Heart left ventricle (tissue), 16 donors: ENCODE data around the gene UBE3B. TPM values are rescaled to one million over a fixed set of nuclear protein-coding genes. Genes with fewer than 3 reads are reported as not detected.

Experiments
- ATAC-seq, 4 donors: fragments of 200-7000 bp; cut with Tn5 transposase; one replicate each; pipeline ENCODE4 v1.9.1; 2020 to 2022; ENCODE audit warnings: moderate library complexity in 4 of 4, mild to moderate bottlenecking in 3 of 4, moderate number of reproducible peaks in 1 of 4
- DNase-seq, 5 donors: peaks; one replicate each; pipeline ENCODE4 v3.0.0-alpha.2; 2020
- H3K27ac ChIP-seq, 12 donors: fragments of 200-600 bp; sonication (generic) in 4 of 12; one replicate each; pipeline versions ENCODE4 v1.5.0 to v1.8.0; 2016 to 2022; ENCODE audit warnings: mild to moderate bottlenecking in 2 of 12
- H3K27me3 ChIP-seq, 9 donors: fragments of 200-600 bp; sonication (generic) in 2 of 9; one replicate each; pipeline versions ENCODE4 v1.5.1 to v1.8.0; 2016 to 2022; ENCODE audit warnings: mild to moderate bottlenecking in 3 of 9
- H3K36me3 ChIP-seq, 9 donors: fragments of 200-600 bp; sonication (generic) in 2 of 9; one replicate each; pipeline versions ENCODE4 v1.5.0 to v1.8.0; 2018 to 2022; ENCODE audit warnings: mild to moderate bottlenecking in 2 of 9
- H3K4me1 ChIP-seq, 12 donors: fragments of 200-600 bp; sonication (generic) in 4 of 12; one replicate each; pipeline versions ENCODE4 v1.5.0 to v1.8.0; 2016 to 2022; ENCODE audit warnings: mild to moderate bottlenecking in 3 of 12
- H3K4me3 ChIP-seq, 12 donors: fragments of 200-600 bp; sonication (generic) in 4 of 12; one replicate each; pipeline versions ENCODE4 v1.5.0 to v1.8.0; 2017 to 2022; ENCODE audit warnings: mild to moderate bottlenecking in 9 of 12, moderate library complexity in 4 of 12
- H3K9me3 ChIP-seq, 12 donors: fragments of 200-600 bp; sonication (generic) in 4 of 12; one replicate each; pipeline versions ENCODE4 v1.5.0 to v1.8.0; 2016 to 2022; ENCODE audit warnings: mild to moderate bottlenecking in 1 of 12
- CTCF ChIP-seq, 12 donors: fragments of 200-600 bp; sonication (generic) in 4 of 12; IDR thresholded peaks; one replicate each; pipeline versions ENCODE4 v1.5.0 to v1.8.0; 2018 to 2022; ENCODE audit warnings: antibody characterized with exemption in 12 of 12, mild to moderate bottlenecking in 5 of 12
- POLR2A ChIP-seq, 2 donors: fragments of 450-650 bp; IDR thresholded peaks; one replicate each; pipeline ENCODE4 v1.6.1; 2017; ENCODE audit warnings: antibody characterized with exemption in 2 of 2, mild to moderate bottlenecking in 2 of 2, moderate library complexity in 2 of 2
- WGBS, 4 donors: extraction: QIAGEN DNeasy Blood & Tissue Kit in 2 of 4; methylation state at CpG; one replicate each; pipeline versions ENCODE4 v1.1.5 to v1.1.7; 2013 to 2018; 5-methylcytosine and 5-hydroxymethylcytosine counted together
- intact Hi-C, 10 donors: fragments of 100-400 bp; cut with DNase I; formaldehyde crosslinking; loops; one replicate each; pipeline versions ENCODE4 v1.11.1 to v1.14.2; 2022
- polyA plus RNA-seq, 2 donors: library from polyadenylated mRNA; stranded (reverse); fragments of 200-250 nt; gene quantifications; one replicate each; pipeline ENCODE4 v1.2.3, GENCODE V29; 2013
- total RNA-seq, 9 donors: library from RNA; depleted of rRNA in 2 of 9; stranded (reverse); fragments of >200 nt in 2 of 9; fragmentation: NEBNext Ultra II Directional in 3 of 9; extraction: Animal tissue kit (Norgen Biotek cat#: 25700) in 3 of 9; gene quantifications; one replicate each; pipeline versions ENCODE4 v1.1.0 to v1.2.4, GENCODE V29; 2016 to 2023
- donor health status: ischemic (EF 13 %, LVEDD 7.1; RV severe dilation, severe dysfunction).
- donor health status: healthy with polysubstance abuse.
- donor health status: DM: no; HTN: yes; CAD: no.
- donor health status: DM: no; HTN: no; CAD: no.
- donor health status: ischemic (EF 25% LVEDD 6.9; RV normal size, moderate dysfunction).
- donor health status: ischemic (EF 25% LVEDD 5.7; RV mildly dilated, moderate dysfunction).
- donor health status: healthy.
- donor health status: DM: yes; HTN: yes; CAD: no.
- donor health status: ischemic (EF 35%, LVEDD 5.7; RV mildly dilated, moderate dysfunction).
- donor health status: nonischemic (EF 11% LVEDD 7.7; RV severe dilation, severe dysfunction).
- donor health status: DM: yes; HTN: yes; CAD: no.
- donor health status: PGD.
- donor health status: ischemic (EF 29% LVEDD 5.4; RV normal size, mild dysfunction).
- donor health status: nonischemic (EF 23%, LVEDD 6.1; RV moderate dilation, normal function).

Gene UBE3B
- total and polyA plus RNA-seq, 11 donors: 19.1 to 82.7 (median 50.6) TPM

- ATAC-seq: no peak
- intact Hi-C loops: no loop called here
- no peaks in the 10 kb centered on the region for H3K27me3 ChIP-seq
- no peaks in the 10 kb centered on the region for H3K9me3 ChIP-seq
- peaks cover 0 to 62% (median 44%) of the 10 kb centered on the region in 9 donors for H3K36me3 ChIP-seq
- WGBS, 4 donors: 63 to 69% (median 65%) methylated on average over 6 of the region's 6 CpGs
- TF ChIP-seq POLR2A (IDR thresholded peaks at IDR 0.05) (no peak), CTCF (IDR thresholded peaks at IDR 0.05) (no peak)
- no peak for DNase-seq
- no peak overlapping the region for H3K4me3 ChIP-seq
- H3K27ac ChIP-seq: peak overlapping the region in 11 of 12 donors; percentile 31 to 98 (median 96)
- H3K4me1 ChIP-seq: peaks cover 35 to 77% (median 61%) of the 10 kb centered on the region in 12 donors
These were observed 18.2 kb upstream of the UBE3B start for GRCh38 chr12:109459247-109459646.

- no peaks in the 10 kb centered on the region for H3K9me3 ChIP-seq
- peaks cover 0 to 59% (median 41%) of the 10 kb centered on the region in 9 donors for H3K36me3 ChIP-seq
- intact Hi-C loops: no loop called here
- no peak for TF ChIP-seq POLR2A (IDR thresholded peaks at IDR 0.05)
- no peak for TF ChIP-seq CTCF (IDR thresholded peaks at IDR 0.05)
- H3K27me3 ChIP-seq: no peaks in the 10 kb centered on the region
- H3K4me1 ChIP-seq: peaks cover 43 to 89% (median 74%) of the 10 kb centered on the region in 12 donors
- ATAC-seq (no peak), DNase-seq (no peak)
- 90 to 92% (median 90%) methylated on average over 9 to 13 of the region's 13 CpGs for WGBS, 4 donors
- peak overlapping the region; percentile 89 to 100 (median 96) for H3K27ac ChIP-seq
- H3K4me3 ChIP-seq: no peak overlapping the region
These were observed 16.9 kb upstream of the UBE3B start for GRCh38 chr12:109460538-109460937.

GRCh38 chr12:109461049-109461845 lies 16.2 kb upstream of the UBE3B start:
- peak in 3 of 4 donors; percentile 27 to 52 (median 42) for ATAC-seq
- H3K27ac ChIP-seq: peak overlapping the region; percentile 89 to 100 (median 96)
- peaks cover 0 to 58% (median 37%) of the 10 kb centered on the region in 9 donors for H3K36me3 ChIP-seq
- H3K27me3 ChIP-seq: no peaks in the 10 kb centered on the region
- peak overlapping the region in 2 of 12 donors; percentile 18 to 34 for H3K4me3 ChIP-seq
- peaks cover 47 to 95% (median 81%) of the 10 kb centered on the region in 12 donors for H3K4me1 ChIP-seq
- TF ChIP-seq CTCF (IDR thresholded peaks at IDR 0.05) (no peak), POLR2A (IDR thresholded peaks at IDR 0.05) (no peak)
- WGBS, 4 donors: 35 to 52% (median 46%) methylated on average over 8 of the region's 8 CpGs
- H3K9me3 ChIP-seq: no peaks in the 10 kb centered on the region
- intact Hi-C loops: no loop called here
- DNase-seq: peak in 3 of 5 donors; percentile 42 to 59 (median 57)
